ENCODE measurements around the gene KCNJ4. TPM values are rescaled to one million over a fixed set of nuclear protein-coding genes. Genes with fewer than 3 reads are reported as not detected.

Gene KCNJ4
- total and polyA plus RNA-seq, 10 of the 15 experiments (the other 5 are each of a cell fraction or from before 2014, with no cell fraction given), result not detected

GRCh38 chr22:38415561-38416321, 39.3 kb downstream of the KCNJ4 start:
- no peak overlapping the region for H3K27ac ChIP-seq (ENCODE audit: control insufficient read depth, insufficient read depth)
- TF ChIP-seq TAF1 (IDR thresholded peaks at IDR 0.05; ENCODE audit: borderline replicate concordance, low read depth, low read length), result no peak
- no peak for TF ChIP-seq JUND (IDR thresholded peaks at IDR 0.05; ENCODE audit: low read depth, low read length)
- no peak for TF ChIP-seq TCF7 (IDR thresholded peaks at IDR 0.05; ENCODE audit: borderline replicate concordance)
- TF ChIP-seq STAT3 (IDR thresholded peaks at IDR 0.05; ENCODE audit: low read depth, low read length), result no peak
- no peak for TF ChIP-seq EED (IDR thresholded peaks at IDR 0.05; ENCODE audit: low read depth)
- TF ChIP-seq RAD21 (IDR thresholded peaks at IDR 0.05; ENCODE audit: insufficient read depth, low read depth, low read length), result no peak
- no peak for TF ChIP-seq RAD51 (IDR thresholded peaks at IDR 0.05)
- TF ChIP-seq CREM (IDR thresholded peaks at IDR 0.05; ENCODE audit: low read depth), result no peak
- no peak for TF ChIP-seq GATAD2B (conservative IDR thresholded peaks at IDR 0.05; ENCODE audit: low read depth)
- TF ChIP-seq SREBF2 (IDR thresholded peaks at IDR 0.05; ENCODE audit: low read length), result no peak
- TF ChIP-seq YY1 (IDR thresholded peaks at IDR 0.05; ENCODE audit: low read depth, low read length), result no peak
- no peak for TF ChIP-seq PML (IDR thresholded peaks at IDR 0.05; ENCODE audit: low read length)
- no peak for TF ChIP-seq BCL3 (IDR thresholded peaks at IDR 0.05; ENCODE audit: borderline replicate concordance, insufficient read depth, low read depth, low read length, poor library complexity, severe bottlenecking)
- TF ChIP-seq BCL11A (IDR thresholded peaks at IDR 0.05; ENCODE audit: low read depth, low read length), result no peak
- TF ChIP-seq ATF7 (IDR thresholded peaks at IDR 0.05; ENCODE audit: low read depth), result no peak
- TF ChIP-seq YBX1 (IDR thresholded peaks at IDR 0.05), result no peak
- TF ChIP-seq ZBTB11 (CRISPR knock-in tag; IDR thresholded peaks at IDR 0.05), result no peak
- no peak for TF ChIP-seq ZBED1 (IDR thresholded peaks at IDR 0.05; ENCODE audit: borderline replicate concordance)
- intact Hi-C loops (cut with micrococcal nuclease; ENCODE audit: unreplicated experiment) (loop anchor here (5.0 kb wide), 1 partner anchor 157 kb away; the partner anchor contains the start of gene DMC1), in situ Hi-C loops (cut with MboI) (no loop called here)
- no peaks in the 10 kb centered on the region for H3K79me2 ChIP-seq (ENCODE audit: control insufficient read depth, insufficient read depth, low read length)
- H3K36me3 ChIP-seq (ENCODE audit: control insufficient read depth in 2 of 2, insufficient read depth in 2 of 2, low read length in 1 of 2), result no peaks in the 10 kb centered on the region
- H3K27me3 ChIP-seq (replicated peaks in 1 of 2; ENCODE audit: control insufficient read depth in 2 of 2, insufficient read depth in 2 of 2, low read length in 1 of 2), result no peaks in the 10 kb centered on the region; a peak in 1 of 4 replicates
- H2AFZ ChIP-seq (ENCODE audit: control insufficient read depth, low read depth, low read length), result no peak overlapping the region
- 70% methylated on average over 20 of the region's 22 CpGs for WGBS (ENCODE audit: insufficient coverage, insufficient replicate concordance, low lambda C conversion rate, missing lambda C conversion rate)
- SMC1A ChIA-PET (ENCODE audit: uncharacterized antibody, unreplicated experiment), result interaction anchor here (0.6 kb wide), 1 partner anchor 103 kb away, joined by 5 read pairs; no protein-coding TSS in a partner anchor
- CTCF ChIA-PET, result interaction anchor here (1.1 kb wide), 1 partner anchor 63 kb away, joined by 3 read pairs; no protein-coding TSS in a partner anchor
- POLR2A ChIA-PET, result no interaction called here
- FAIRE-seq, result no peak
- H3K9ac ChIP-seq (ENCODE audit: control insufficient read depth, insufficient read depth, low read length), result no peak overlapping the region
- RAD21 ChIA-PET (ENCODE audit: unreplicated experiment), result no interaction called here
- no TSS peak for BruUV-seq (replicated peaks)
- no peaks in the 10 kb centered on the region for H4K20me1 ChIP-seq (ENCODE audit: control insufficient read depth, insufficient read depth)
- no peaks in the 10 kb centered on the region; the same call in 2 of the 3 replicates for H3K9me3 ChIP-seq (replicated peaks; ENCODE audit: control insufficient read depth, insufficient read depth, low read length)
- no peak for DNase-seq (ENCODE audit: low read depth, low spot score)
- no peak overlapping the region for H3K4me2 ChIP-seq (ENCODE audit: control insufficient read depth, insufficient read depth)
- ATAC-seq, result peak; percentile 27; the same call in 2 of the 3 replicates
- no peak overlapping the region for H3K4me3 ChIP-seq
- no peaks in the 10 kb centered on the region; the same call in 1 of the 2 replicates for H3K4me1 ChIP-seq (ENCODE audit: control insufficient read depth, insufficient read depth, low read length)
